SU-DHL-6 (cell line): ENCODE measurements around the gene DAAM1.

Experiments used
- H2AFZ ChIP-seq: fragments of 200-600 bp; sonication (generic); 2 replicates; pipeline ENCODE4 v1.6.1; 2014; ENCODE audit warnings: low read depth, mild to moderate bottlenecking, moderate library complexity, mixed read lengths, antibody characterized with exemption, low read length; ENCODE audit not compliant: severe bottlenecking
- H3F3A ChIP-seq: fragments of 200-600 bp; shearing (Covaris generic); 2 replicates; pipeline ENCODE4 v1.6.0; 2016; ENCODE audit warnings: antibody characterized with exemption, mild to moderate bottlenecking; ENCODE audit not compliant: insufficient read depth
- H3K27ac ChIP-seq: fragments of 200-600 bp; sonication (generic); 2 replicates; pipeline ENCODE4 v1.5.1; 2016; ENCODE audit warnings: low read depth, mild to moderate bottlenecking, low read length, moderate library complexity, mixed read lengths
- H3K27me3 ChIP-seq: fragments of 200-600 bp; sonication (generic), shearing (Covaris generic); 2 replicates; pipeline ENCODE4 v1.6.0; 2014; ENCODE audit warnings: mild to moderate bottlenecking, low read length
- H3K36me3 ChIP-seq: fragments of 200-600 bp; sonication (generic); 2 replicates; pipeline ENCODE4 v1.6.1; 2014; ENCODE audit warnings: mild to moderate bottlenecking, low read length, mixed read lengths
- H3K4me2 ChIP-seq: fragments of 300-600, 200-600 bp; shearing (Covaris generic), sonication (generic); 2 replicates; pipeline ENCODE4 v1.6.0; 2014; ENCODE audit warnings: low read length, low read depth, mild to moderate bottlenecking; ENCODE audit not compliant: poor library complexity, severe bottlenecking
- H3K4me3 ChIP-seq: fragments of 200-600 bp; sonication (generic); 2 replicates; pipeline ENCODE4 v1.5.1; 2014; ENCODE audit warnings: antibody characterized with exemption, low read length, mild to moderate bottlenecking, mixed read lengths; ENCODE audit not compliant: insufficient read depth, poor library complexity, severe bottlenecking
- H3K79me2 ChIP-seq: fragments of 200-600 bp; sonication (generic); 2 replicates; pipeline ENCODE4 v1.6.1; 2014; ENCODE audit warnings: mild to moderate bottlenecking, low read length, moderate library complexity; ENCODE audit not compliant: insufficient read depth
- H3K9ac ChIP-seq: fragments of 200-600 bp; sonication (generic); 2 replicates; pipeline ENCODE4 v1.7.0; 2014; ENCODE audit warnings: mild to moderate bottlenecking, low read length
- H3K9me2 ChIP-seq: fragments of 200-600 bp; sonication (generic); replicated peaks from 2 replicates; pipeline ENCODE4 v1.6.1; 2014; ENCODE audit warnings: low read length; ENCODE audit not compliant: insufficient read depth
- H3K9me3 ChIP-seq: fragments of 200-600 bp; sonication (generic); 2 replicates; pipeline ENCODE4 v1.6.1; 2014; ENCODE audit warnings: low read length, mixed read lengths; ENCODE audit not compliant: insufficient read depth
- H4K20me1 ChIP-seq: fragments of 200-600 bp; sonication (generic); 2 replicates; pipeline ENCODE4 v1.6.1; 2014; ENCODE audit warnings: low read depth, mild to moderate bottlenecking, antibody characterized with exemption, low read length, moderate library complexity, mixed read lengths
- EZH2phosphoT487 ChIP-seq: fragments of 200-600 bp; sonication (generic), shearing (Covaris generic); conservative IDR thresholded peaks from 2 replicates; pipeline ENCODE4 v1.6.1; 2018; ENCODE audit warnings: mild to moderate bottlenecking, antibody characterized with exemption, low read length, moderate library complexity, mixed read lengths
- TF ChIP-seq, protein P1 (sequence below): fragments of 200-600 bp; sonication (generic); IDR thresholded peaks from one replicate; pipeline ENCODE4 v1.5.1; 2017; ENCODE audit warnings: antibody characterized with exemption, mild to moderate bottlenecking, low read length, moderate library complexity; ENCODE audit not compliant: insufficient read depth, poor library complexity, severe bottlenecking

The DAAM1 gene

DNA sequence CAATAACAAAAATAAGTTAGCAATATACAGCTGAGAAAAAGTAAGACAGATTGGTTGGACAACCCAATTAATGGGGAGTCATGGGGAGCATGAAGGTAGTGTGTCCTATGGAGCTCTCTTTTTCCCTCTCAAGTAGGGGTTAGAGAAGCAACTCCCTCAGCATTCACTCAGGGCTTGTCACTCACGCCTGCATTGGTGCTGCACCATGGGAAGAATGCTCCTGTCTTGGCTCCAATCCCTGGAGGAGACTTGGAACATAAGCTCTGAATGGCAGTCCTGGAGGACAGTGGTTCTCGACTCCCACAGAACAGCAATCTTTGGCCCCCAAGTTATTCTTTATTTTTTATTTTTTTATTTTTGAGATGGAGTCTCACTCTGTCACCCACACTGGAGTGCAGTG lies 113.8 kb downstream of the DAAM1 start:
- Histone ChIP-seq H2AFZ (no peak overlapping the region), H3K27ac (peak overlapping the region; percentile 89), H3K9me2 (no peaks in the 10 kb centered on the region), H3K27me3 (no peaks in the 10 kb centered on the region), H3K79me2 (peaks cover 37% of the 10 kb centered on the region), H3K4me3 (peak overlapping the region; percentile 30), H3K9ac (peak overlapping the region; percentile 52), H3F3A (peaks cover 30% of the 10 kb centered on the region; the same call in 1 of the 2 replicates), H3K4me2 (peak overlapping the region; percentile 79), H3K9me3 (no peaks in the 10 kb centered on the region), H4K20me1 (no peaks in the 10 kb centered on the region), H3K36me3 (no peaks in the 10 kb centered on the region)
- no peak for TF ChIP-seq EZH2phosphoT487
- TF ChIP-seq, protein P1, sequence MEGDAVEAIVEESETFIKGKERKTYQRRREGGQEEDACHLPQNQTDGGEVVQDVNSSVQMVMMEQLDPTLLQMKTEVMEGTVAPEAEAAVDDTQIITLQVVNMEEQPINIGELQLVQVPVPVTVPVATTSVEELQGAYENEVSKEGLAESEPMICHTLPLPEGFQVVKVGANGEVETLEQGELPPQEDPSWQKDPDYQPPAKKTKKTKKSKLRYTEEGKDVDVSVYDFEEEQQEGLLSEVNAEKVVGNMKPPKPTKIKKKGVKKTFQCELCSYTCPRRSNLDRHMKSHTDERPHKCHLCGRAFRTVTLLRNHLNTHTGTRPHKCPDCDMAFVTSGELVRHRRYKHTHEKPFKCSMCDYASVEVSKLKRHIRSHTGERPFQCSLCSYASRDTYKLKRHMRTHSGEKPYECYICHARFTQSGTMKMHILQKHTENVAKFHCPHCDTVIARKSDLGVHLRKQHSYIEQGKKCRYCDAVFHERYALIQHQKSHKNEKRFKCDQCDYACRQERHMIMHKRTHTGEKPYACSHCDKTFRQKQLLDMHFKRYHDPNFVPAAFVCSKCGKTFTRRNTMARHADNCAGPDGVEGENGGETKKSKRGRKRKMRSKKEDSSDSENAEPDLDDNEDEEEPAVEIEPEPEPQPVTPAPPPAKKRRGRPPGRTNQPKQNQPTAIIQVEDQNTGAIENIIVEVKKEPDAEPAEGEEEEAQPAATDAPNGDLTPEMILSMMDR, result no peak

DNA sequence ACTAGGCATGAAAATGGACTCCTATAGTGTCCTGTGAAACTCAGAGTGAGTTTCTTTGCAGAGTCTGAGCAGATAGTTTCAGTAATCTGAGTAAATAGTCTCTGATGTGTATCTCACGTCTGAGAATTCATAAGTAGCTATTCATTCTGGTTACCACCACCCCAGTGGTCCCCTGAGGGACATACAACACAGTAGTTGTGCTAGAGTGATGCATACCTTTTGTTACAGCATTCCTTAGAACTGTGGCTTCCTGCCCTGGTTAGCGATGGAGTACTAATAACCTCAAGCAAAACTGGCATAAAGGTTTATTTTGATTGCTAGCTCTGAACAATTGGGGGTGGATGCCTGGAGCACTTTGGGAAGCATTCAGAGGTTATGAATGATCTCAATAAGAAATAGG lies 114.7 kb downstream of the DAAM1 start:
- TF ChIP-seq, protein P1, result no peak
- no peak for TF ChIP-seq EZH2phosphoT487
- Histone ChIP-seq H3K36me3 (no peaks in the 10 kb centered on the region), H3K9me2 (no peaks in the 10 kb centered on the region), H3K27me3 (no peaks in the 10 kb centered on the region), H4K20me1 (no peaks in the 10 kb centered on the region), H3K79me2 (peaks cover 33% of the 10 kb centered on the region), H3K9ac (0 out of 2 replicates have a peak overlapping the region, but pooled peaks have one; percentile 52), H3F3A (peaks cover 28% of the 10 kb centered on the region; the same call in 1 of the 2 replicates), H3K4me2 (peak overlapping the region; percentile 79), H3K27ac (peak overlapping the region; percentile 89), H3K9me3 (no peaks in the 10 kb centered on the region), H2AFZ (no peak overlapping the region), H3K4me3 (no peak overlapping the region)

DNA sequence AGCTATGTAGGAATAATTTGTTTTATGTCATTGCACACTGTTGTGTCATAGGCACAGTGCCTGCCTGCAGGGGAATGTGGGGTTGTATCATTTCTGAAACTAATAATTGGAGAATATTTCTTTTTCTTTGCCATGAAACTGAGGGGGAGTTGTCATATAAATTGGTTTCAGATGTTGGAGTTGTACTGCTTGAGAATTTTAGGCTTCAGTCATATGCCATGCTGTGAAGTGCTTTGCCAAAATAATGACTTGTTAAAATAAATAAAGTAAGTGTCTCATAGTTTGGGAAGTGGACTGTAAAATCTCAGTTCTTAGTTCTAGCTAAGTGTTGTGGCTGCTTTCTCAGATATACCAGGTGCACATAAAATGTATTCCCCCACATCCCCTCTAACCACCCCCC lies 116.8 kb downstream of the DAAM1 start:
- H3K27ac ChIP-seq, result no peak overlapping the region
- H3K4me3 ChIP-seq, result no peak overlapping the region
- H4K20me1 ChIP-seq, result no peaks in the 10 kb centered on the region

More for the DNA sequence above, 116.8 kb downstream of the DAAM1 start:
- H3F3A ChIP-seq, result peaks cover 17% of the 10 kb centered on the region; the same call in 1 of the 2 replicates
- H3K79me2 ChIP-seq, result peaks cover 24% of the 10 kb centered on the region
- H2AFZ ChIP-seq, result no peak overlapping the region
- no peak overlapping the region for H3K9ac ChIP-seq
- 0 out of 2 replicates have a peak, but pooled peaks cover 2% of the 10 kb centered on the region for H3K36me3 ChIP-seq
- H3K27me3 ChIP-seq, result no peaks in the 10 kb centered on the region
- H3K9me2 ChIP-seq, result no peaks in the 10 kb centered on the region
- H3K4me2 ChIP-seq, result no peak overlapping the region
- no peak for TF ChIP-seq EZH2phosphoT487
- TF ChIP-seq, protein P1, result no peak
- no peaks in the 10 kb centered on the region for H3K9me3 ChIP-seq
